ENCODE data around the gene ZBTB45. TPM values are rescaled to one million over a fixed set of nuclear protein-coding genes. Genes with fewer than 3 reads are reported as not detected.

The ZBTB45 gene
- total RNA-seq, 1 experiment from 2014 or later: 12.0 TPM

DNA sequence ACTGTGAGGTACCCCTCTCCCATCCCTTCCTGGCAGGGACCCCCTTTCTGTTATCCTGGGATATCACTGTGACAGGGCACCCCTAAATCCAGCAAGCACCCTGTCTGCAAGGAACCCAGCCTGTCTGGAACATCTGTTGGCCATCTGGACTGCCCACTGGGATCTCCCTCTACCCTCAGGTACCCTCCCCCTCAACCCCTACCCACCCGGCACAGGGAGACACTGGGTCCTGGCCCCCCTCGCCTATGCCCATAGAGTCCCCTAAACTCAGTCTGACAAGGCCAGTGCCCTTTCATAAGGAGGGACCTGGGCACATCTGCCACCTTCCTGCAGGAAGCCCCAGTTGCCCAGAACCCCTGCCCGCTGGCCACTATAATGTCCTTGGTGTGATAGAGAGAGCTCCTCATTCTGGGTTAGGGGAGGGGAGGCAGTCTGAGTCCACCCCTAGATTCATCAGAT is 5.0 kb downstream of the ZBTB45 start:
- TF ChIP-seq EZH2 (IDR thresholded peaks at IDR 0.05): no peak
- TF ChIP-seq, protein P1, sequence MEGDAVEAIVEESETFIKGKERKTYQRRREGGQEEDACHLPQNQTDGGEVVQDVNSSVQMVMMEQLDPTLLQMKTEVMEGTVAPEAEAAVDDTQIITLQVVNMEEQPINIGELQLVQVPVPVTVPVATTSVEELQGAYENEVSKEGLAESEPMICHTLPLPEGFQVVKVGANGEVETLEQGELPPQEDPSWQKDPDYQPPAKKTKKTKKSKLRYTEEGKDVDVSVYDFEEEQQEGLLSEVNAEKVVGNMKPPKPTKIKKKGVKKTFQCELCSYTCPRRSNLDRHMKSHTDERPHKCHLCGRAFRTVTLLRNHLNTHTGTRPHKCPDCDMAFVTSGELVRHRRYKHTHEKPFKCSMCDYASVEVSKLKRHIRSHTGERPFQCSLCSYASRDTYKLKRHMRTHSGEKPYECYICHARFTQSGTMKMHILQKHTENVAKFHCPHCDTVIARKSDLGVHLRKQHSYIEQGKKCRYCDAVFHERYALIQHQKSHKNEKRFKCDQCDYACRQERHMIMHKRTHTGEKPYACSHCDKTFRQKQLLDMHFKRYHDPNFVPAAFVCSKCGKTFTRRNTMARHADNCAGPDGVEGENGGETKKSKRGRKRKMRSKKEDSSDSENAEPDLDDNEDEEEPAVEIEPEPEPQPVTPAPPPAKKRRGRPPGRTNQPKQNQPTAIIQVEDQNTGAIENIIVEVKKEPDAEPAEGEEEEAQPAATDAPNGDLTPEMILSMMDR (IDR thresholded peaks at IDR 0.05 in 2 of 3, conservative IDR thresholded peaks at IDR 0.05 in 1 of 3; ENCODE audit: borderline replicate concordance in 1 of 3, insufficient read depth in 1 of 3, low read depth in 2 of 3, low read length in 2 of 3): no peak
- H3K9me3 ChIP-seq (ENCODE audit: control insufficient read depth in 1 of 2, insufficient read depth in 1 of 2, low read depth in 1 of 2, low read length in 2 of 2): no peaks in the 10 kb centered on the region
- CTCF ChIA-PET: interaction anchor here (0.6 to 1.6 kb wide), 11 partner anchors 8 to 1194 kb away, joined by 3 to 11 read pairs (median 5); partner anchors contain the start of genes TRIM28, ZNF497 and ZNF543
- RAD21 ChIA-PET (ENCODE audit: low non-redundant PET in 1 of 2, low total read pairs in 2 of 2, uncharacterized antibody in 2 of 2, unreplicated experiment in 2 of 2): interaction anchor here in 1 of 2 experiments (1.0 kb wide), 1 partner anchor 40 kb away, joined by 3 read pairs; the partner anchor contains the start of gene CHMP2A
- no peak overlapping the region for H2AFZ ChIP-seq (ENCODE audit: low read depth, low read length, poor library complexity, severe bottlenecking)
- H3K27ac ChIP-seq (ENCODE audit: low read depth, low read length): peak overlapping the region; percentile 80
- peaks cover 51% of the 10 kb centered on the region for H3K79me2 ChIP-seq (ENCODE audit: insufficient read depth, low read length)
- H3K4me1 ChIP-seq (ENCODE audit: control insufficient read depth in 1 of 2, insufficient read depth in 2 of 2, low read length in 2 of 2): peaks cover 11 to 32% of the 10 kb centered on the region in 2 experiments
- DNase-seq (ENCODE audit: low read depth, low spot score) (no peak), ATAC-seq (no peak)
- H3K4me2 ChIP-seq (ENCODE audit: low read length): peak overlapping the region; percentile 98
- peak overlapping the region; percentile 78 to 91 for H3K4me3 ChIP-seq (replicated peaks in 1 of 2; ENCODE audit: low read depth in 1 of 2, low read length in 2 of 2)
- H3K27me3 ChIP-seq (ENCODE audit: insufficient read depth, low read length): no peaks in the 10 kb centered on the region
- H4K20me1 ChIP-seq (ENCODE audit: insufficient read depth): no peaks in the 10 kb centered on the region
- intact Hi-C loops (cut with micrococcal nuclease): loop anchor here (5.0 kb wide), 2 partner anchors 187 to 297 kb away; partner anchors contain the start of gene ZSCAN22
- no peaks in the 10 kb centered on the region for H3K9me2 ChIP-seq (ENCODE audit: insufficient read depth)
- peak overlapping the region; percentile 95 for H3K9ac ChIP-seq (ENCODE audit: low read length)
- peaks cover 2 to 17% of the 10 kb centered on the region in 2 experiments; a peak in 2 of 4 replicates for H3K36me3 ChIP-seq (ENCODE audit: control insufficient read depth in 1 of 2, insufficient read depth in 2 of 2, low read length in 2 of 2)
- POLR2A ChIA-PET: interaction anchor here (0.9 to 2.1 kb wide), 7 partner anchors 15 to 286 kb away, joined by 3 to 10 read pairs (median 6); partner anchors contain the start of genes CHMP2A, ZNF446 and ZNF544
- BruUV-seq (replicated peaks): no TSS peak
